Smooth muscle cell (in vitro differentiated cells): ENCODE measurements around the gene DLGAP1. TPM values are rescaled to one million over a fixed set of nuclear protein-coding genes. Genes with fewer than 3 reads are reported as not detected.

ENCODE experiments used
- DNase-seq: peaks from one replicate; lab custom pipeline; 2025; ENCODE audit not compliant: unreplicated experiment; lab: John Stamatoyannopoulos, UW
- H2AFZ ChIP-seq: fragments of 200-600 bp; sonication (generic); 2 replicates; pipeline ENCODE4 v1.6.0; 2016; ENCODE audit warnings: antibody characterized with exemption, low read depth, mild to moderate bottlenecking
- H3F3A ChIP-seq: fragments of 200-600 bp; sonication (generic); 2 replicates; pipeline ENCODE4 v1.6.0; 2017; ENCODE audit warnings: antibody characterized with exemption, low read depth
- H3K27ac ChIP-seq: fragments of 200-600 bp; sonication (generic); 2 replicates; pipeline ENCODE4 v1.5.1; 2016; ENCODE audit warnings: low read depth, mild to moderate bottlenecking
- H3K27me3 ChIP-seq: fragments of 200-600 bp; sonication (generic); 2 replicates; pipeline ENCODE4 v1.6.1; 2016; ENCODE audit warnings: low read depth, mild to moderate bottlenecking
- H3K36me3 ChIP-seq: fragments of 200-600 bp; sonication (generic); 2 replicates; pipeline ENCODE4 v1.5.1; 2016; ENCODE audit warnings: low read depth
- H3K4me1 ChIP-seq: fragments of 200-600 bp; sonication (generic); 2 replicates; pipeline ENCODE4 v1.5.1; 2016; ENCODE audit warnings: low read depth
- H3K4me2 ChIP-seq: fragments of 200-600 bp; sonication (generic); 2 replicates; pipeline ENCODE4 v1.6.0; 2016; ENCODE audit warnings: mild to moderate bottlenecking
- H3K4me3 ChIP-seq: fragments of 200-600 bp; sonication (generic); 2 replicates; pipeline ENCODE4 v1.5.1; 2016; ENCODE audit warnings: mild to moderate bottlenecking
- H3K79me2 ChIP-seq: fragments of 200-600 bp; sonication (generic); 2 replicates; pipeline ENCODE4 v1.6.0; 2016; ENCODE audit warnings: low read depth, mild to moderate bottlenecking
- H3K9ac ChIP-seq: fragments of 200-600 bp; sonication (generic); 2 replicates; pipeline ENCODE4 v1.6.0; 2016; ENCODE audit warnings: low read depth
- H3K9me3 ChIP-seq: fragments of 200-600 bp; sonication (generic); replicated peaks from 2 replicates; pipeline ENCODE4 v1.5.1; 2016; ENCODE audit warnings: low read depth
- H4K20me1 ChIP-seq: fragments of 200-600 bp; sonication (generic); 2 replicates; pipeline ENCODE4 v1.6.0; 2016; ENCODE audit warnings: low read depth
- WGBS: methylation state at CpG from one replicate; pipeline ENCODE4 v1.1.7; 2016; ENCODE audit warnings: low lambda C conversion rate; 5-methylcytosine and 5-hydroxymethylcytosine counted together
- polyA plus RNA-seq: library from polyadenylated mRNA; unstranded; fragments of >200 nt; fragmentation: Nextera tagmentation; extraction: Ambion mirVana; gene quantifications from 2 replicates; pipeline ENCODE4 v1.2.1, GENCODE V29; 2016
- total RNA-seq: library from RNA; depleted of rRNA; stranded (reverse); fragments of >200 nt; gene quantifications from 2 replicates; pipeline ENCODE4 v1.2.3, GENCODE V29; 2014
- TF ChIP-seq, protein P1 (sequence below): fragments of 200-600 bp; sonication (generic); IDR thresholded peaks from 2 replicates; pipeline ENCODE4 v1.5.1; 2017; ENCODE audit warnings: borderline replicate concordance, mild to moderate bottlenecking, antibody characterized with exemption; ENCODE audit not compliant: insufficient read depth, poor library complexity, severe bottlenecking

DLGAP1 gene
- total and polyA plus RNA-seq, 2 experiments from 2014 or later = 2.6 to 11.3 TPM

DNA sequence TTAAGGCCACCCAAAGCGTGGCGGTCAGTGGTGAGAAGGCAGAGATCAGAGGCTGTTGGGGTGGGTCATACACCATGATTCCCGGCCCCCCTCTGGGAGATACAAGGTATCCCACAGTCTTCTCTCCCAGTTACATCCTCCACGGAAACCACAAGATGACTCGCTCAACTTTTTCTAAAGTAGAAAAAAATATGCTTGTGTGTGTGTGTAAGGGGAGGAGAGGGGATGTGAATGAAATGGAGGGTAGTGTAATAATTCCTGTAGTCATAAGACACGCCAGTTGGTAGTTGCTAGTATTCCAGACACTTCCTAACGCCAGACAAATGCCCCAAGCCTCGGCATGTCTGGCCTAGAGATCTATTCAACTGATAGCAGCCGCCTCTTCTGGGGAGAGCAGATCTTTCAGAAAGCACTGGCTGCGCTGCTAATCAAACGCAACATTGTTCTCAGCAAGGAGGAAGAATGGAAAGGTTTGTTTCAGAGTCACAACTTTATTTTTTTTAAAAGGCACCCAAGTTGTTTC is 861.7 kb downstream of the DLGAP1 start:
- 3% methylated on average over 11 of the region's 11 CpGs for WGBS
- no peaks in the 10 kb centered on the region for H4K20me1 ChIP-seq
- no peak overlapping the region for H2AFZ ChIP-seq
- H3K4me3 ChIP-seq = peak overlapping the region; percentile 53
- peak overlapping the region; percentile 100 for H3K27ac ChIP-seq
- H3K27me3 ChIP-seq = no peaks in the 10 kb centered on the region
- peak overlapping the region; percentile 96 for H3K9ac ChIP-seq
- DNase-seq = peak; percentile 57
- TF ChIP-seq, protein P1, sequence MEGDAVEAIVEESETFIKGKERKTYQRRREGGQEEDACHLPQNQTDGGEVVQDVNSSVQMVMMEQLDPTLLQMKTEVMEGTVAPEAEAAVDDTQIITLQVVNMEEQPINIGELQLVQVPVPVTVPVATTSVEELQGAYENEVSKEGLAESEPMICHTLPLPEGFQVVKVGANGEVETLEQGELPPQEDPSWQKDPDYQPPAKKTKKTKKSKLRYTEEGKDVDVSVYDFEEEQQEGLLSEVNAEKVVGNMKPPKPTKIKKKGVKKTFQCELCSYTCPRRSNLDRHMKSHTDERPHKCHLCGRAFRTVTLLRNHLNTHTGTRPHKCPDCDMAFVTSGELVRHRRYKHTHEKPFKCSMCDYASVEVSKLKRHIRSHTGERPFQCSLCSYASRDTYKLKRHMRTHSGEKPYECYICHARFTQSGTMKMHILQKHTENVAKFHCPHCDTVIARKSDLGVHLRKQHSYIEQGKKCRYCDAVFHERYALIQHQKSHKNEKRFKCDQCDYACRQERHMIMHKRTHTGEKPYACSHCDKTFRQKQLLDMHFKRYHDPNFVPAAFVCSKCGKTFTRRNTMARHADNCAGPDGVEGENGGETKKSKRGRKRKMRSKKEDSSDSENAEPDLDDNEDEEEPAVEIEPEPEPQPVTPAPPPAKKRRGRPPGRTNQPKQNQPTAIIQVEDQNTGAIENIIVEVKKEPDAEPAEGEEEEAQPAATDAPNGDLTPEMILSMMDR = no peak
- H3F3A ChIP-seq = peaks cover 46% of the 10 kb centered on the region
- peaks cover 9% of the 10 kb centered on the region for H3K79me2 ChIP-seq
- no peaks in the 10 kb centered on the region for H3K9me3 ChIP-seq
- no peaks in the 10 kb centered on the region for H3K36me3 ChIP-seq
- peak overlapping the region; percentile 85 for H3K4me2 ChIP-seq
- peaks cover 42% of the 10 kb centered on the region for H3K4me1 ChIP-seq

DNA sequence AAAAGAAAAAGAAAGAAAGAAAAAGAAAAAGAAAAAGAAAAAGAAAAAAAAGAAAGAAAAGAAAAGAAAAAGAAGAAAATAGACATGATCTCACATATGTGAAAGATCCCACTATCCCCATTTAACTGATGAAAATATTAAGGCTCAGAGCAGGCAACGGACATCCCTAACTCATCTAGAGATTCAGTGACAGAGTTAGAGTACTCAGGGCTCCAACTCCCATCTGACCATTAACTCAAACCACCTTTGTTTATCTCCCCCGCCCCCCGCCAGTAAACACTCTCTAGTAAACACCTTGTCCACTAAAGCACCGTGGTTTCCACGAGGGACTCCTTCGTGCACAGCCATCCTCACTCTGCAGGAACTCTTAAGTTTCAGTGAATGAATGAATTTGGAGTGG is 862.2 kb downstream of the DLGAP1 start:
- peak overlapping the region; percentile 85 for H3K4me2 ChIP-seq
- H3K36me3 ChIP-seq = no peaks in the 10 kb centered on the region
- 47% methylated on average over 6 of the region's 6 CpGs for WGBS
- H4K20me1 ChIP-seq = no peaks in the 10 kb centered on the region
- H3K4me1 ChIP-seq = peaks cover 42% of the 10 kb centered on the region
- H3F3A ChIP-seq = peaks cover 43% of the 10 kb centered on the region
- TF ChIP-seq, protein P1 = no peak
- peak overlapping the region; percentile 53 for H3K4me3 ChIP-seq
- no peaks in the 10 kb centered on the region for H3K27me3 ChIP-seq
- H2AFZ ChIP-seq = no peak overlapping the region
- no peak for DNase-seq
- H3K9ac ChIP-seq = peak overlapping the region; percentile 96
- peak overlapping the region; percentile 100 for H3K27ac ChIP-seq
- H3K79me2 ChIP-seq = peaks cover 4% of the 10 kb centered on the region
- no peaks in the 10 kb centered on the region for H3K9me3 ChIP-seq

DNA sequence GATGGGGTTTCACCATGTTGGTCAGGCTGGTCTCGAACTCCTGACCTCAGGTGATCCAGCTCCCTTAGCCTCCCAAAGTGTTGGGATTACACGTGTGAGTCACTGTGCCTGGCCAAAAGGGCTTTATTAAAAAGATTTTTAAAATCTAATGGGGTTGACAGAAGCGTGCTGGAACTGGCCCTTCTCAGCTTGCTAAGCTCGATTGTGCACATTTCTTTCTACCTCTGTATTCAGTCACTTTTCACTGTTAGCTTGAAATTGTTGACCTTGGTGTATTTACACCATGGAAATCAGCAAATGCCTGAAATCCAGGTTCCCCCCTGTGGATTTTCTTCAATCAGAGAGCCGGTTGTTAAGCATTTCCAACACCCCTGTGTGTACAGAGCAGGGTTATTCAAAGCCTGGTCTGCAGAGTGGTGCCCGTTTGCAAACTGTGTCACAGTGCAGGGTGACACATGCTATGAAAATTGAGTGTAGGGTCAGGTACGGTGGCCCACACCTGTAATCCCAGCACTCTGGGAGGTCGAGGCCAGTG is 864.9 kb downstream of the DLGAP1 start:
- DNase-seq = no peak
- Histone ChIP-seq H3K9me3 (no peaks in the 10 kb centered on the region), H3K4me2 (no peak overlapping the region), H3K36me3 (no peaks in the 10 kb centered on the region), H3K4me3 (no peak overlapping the region), H3K27ac (peak overlapping the region; percentile 100), H3F3A (peaks cover 35% of the 10 kb centered on the region), H4K20me1 (no peaks in the 10 kb centered on the region), H3K4me1 (peaks cover 21% of the 10 kb centered on the region), H3K27me3 (no peaks in the 10 kb centered on the region), H3K9ac (no peak overlapping the region), H2AFZ (no peak overlapping the region), H3K79me2 (no peaks in the 10 kb centered on the region)
- TF ChIP-seq, protein P1 = no peak
- WGBS = 67% methylated on average over 8 of the region's 8 CpGs
